GM15510 (cell line): ENCODE data around the gene GRP.

Experiments used
- POLR2A ChIP-seq: IDR thresholded peaks from 3 replicates; pipeline ENCODE4 v1.6.1; 2011; ENCODE audit warnings: borderline replicate concordance; ENCODE audit not compliant: insufficient read length; ENCODE audit errors: extremely low read depth

Gene GRP

GRCh38 chr18:59270689-59271257 lies 50.8 kb downstream of the GRP start:
- no peak for TF ChIP-seq POLR2A

DNA sequence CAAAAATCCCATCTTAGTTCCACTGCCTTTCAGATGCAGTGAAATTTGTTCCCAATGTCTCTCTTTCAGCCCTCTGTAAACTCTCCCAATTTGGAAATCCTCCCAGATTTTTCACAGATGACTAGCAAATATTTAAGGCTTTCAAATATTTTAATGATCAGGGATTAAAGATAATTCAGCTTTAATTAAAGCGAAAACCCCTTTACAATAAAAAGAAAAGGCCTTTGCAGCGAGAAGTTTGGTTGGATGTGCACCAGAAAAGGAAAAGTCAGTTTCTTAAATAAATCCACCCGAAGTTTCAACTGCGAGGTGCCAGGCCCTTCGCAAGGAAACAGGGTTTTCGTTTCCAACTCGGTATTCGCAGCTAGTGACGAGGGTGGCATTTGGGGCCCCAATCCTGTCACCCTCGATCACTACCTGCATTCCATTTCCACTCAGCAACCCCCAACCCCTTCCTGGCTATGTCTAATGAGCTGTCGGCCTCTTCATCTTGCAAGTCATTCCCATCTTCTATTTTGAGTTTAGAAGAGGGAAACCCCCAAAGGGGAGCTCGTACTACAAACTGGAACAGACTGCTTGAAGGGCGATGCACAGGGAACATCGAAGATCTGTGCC lies 51.8 kb downstream of the GRP start:
- TF ChIP-seq POLR2A: no peak

DNA sequence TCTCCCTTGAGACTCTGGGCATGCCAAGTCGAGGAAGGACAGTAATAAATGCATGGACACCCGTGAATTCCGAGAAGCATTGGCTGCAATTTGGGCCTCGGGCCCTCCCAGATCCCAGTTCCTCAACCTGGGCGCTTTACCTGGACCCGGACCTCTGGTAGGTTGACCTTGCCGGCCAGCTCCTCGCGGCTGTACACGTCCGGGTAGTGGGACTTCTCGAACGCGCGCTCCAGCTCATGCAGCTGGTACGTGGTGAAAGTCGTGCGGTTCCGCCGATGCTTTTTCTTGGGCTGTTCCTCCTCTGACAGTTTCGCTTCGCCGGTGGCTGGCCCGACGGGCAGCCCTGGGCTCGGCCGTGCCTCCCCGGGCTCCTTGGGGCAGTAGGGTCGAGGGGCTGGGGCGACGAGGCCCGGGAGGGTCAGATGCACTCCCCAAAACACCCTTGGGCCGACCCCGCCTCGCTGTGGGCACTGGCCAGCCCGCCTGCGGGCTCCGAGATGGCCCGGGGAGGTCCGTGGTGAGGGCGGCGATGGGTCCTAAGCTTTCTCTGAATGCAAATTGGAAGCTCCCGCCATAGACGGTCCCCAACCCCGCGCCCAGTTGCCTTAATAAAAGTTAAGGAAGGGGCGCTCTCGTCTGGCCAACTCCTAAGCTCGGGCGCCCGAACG lies 52.4 kb downstream of the GRP start:
- no peak for TF ChIP-seq POLR2A

- TF ChIP-seq POLR2A: no peak
These were observed 53.2 kb downstream of the GRP start, which contains the start of gene RAX for GRCh38 chr18:59272891-59273758. Gene RAX, minus strand, starts transcription at chr18:59273454. Its CDS starts 248 bp downstream, at chr18:59273206.

DNA sequence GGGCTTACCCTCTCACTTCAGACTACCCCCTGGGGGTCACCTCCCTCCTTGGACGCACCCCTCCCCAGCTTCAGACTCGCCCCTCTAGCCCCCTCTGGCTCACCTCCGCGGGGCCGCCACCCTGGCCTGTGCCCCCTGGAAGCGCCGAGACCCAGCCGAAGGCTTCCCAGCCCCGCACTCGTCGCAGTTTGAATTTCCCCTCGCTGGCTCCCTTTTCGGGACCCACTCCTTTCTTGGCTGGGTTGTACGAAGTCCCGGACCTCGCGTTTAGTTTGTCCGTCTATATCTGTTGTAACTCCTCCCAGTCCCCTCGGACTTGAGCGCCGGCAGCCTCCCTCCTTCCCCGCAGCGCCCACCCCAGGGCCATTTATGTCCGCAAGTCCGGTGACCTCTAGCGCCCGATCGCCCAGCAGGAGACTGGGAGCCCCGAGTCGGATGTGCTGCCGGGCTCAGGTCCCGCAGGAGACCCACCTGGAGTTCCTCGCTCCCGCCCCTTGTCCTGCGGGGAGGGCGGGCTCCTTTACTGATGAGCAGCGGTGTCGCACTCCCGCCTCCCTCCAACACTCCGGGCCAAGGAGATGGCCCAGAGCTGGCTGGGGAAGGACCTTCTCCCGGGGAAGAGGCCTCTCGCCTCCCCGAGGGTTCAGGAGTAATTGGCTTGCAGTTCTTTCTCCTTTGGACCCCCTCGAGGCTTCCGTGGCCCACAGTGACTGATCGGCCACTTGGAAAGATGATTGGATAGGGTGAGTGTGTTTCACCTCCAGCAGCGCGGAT lies 54.0 kb downstream of the GRP start:
- TF ChIP-seq POLR2A: no peak

DNA sequence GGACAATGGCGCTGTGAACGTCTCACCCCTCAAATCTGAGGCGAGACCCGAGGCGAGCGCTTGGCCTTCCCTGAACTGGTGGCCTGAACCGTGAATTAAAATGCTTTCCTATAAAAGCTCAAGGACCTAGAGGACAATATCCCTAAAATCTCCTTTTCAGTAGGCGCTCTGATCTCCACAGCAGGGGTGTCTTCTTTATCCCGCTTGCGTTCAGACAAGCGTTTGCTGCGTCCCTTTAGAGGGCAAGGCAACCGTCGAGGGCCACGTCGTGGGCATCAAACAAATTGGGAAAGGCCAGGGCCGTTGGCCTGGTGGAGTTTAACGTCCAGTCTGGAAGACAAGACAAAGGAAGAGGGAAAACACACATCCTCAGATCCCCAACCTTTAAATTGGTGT lies 54.6 kb downstream of the GRP start:
- no peak for TF ChIP-seq POLR2A

GRCh38 chr18:59275406-59275949 lies 55.5 kb downstream of the GRP start:
- no peak for TF ChIP-seq POLR2A

DNA sequence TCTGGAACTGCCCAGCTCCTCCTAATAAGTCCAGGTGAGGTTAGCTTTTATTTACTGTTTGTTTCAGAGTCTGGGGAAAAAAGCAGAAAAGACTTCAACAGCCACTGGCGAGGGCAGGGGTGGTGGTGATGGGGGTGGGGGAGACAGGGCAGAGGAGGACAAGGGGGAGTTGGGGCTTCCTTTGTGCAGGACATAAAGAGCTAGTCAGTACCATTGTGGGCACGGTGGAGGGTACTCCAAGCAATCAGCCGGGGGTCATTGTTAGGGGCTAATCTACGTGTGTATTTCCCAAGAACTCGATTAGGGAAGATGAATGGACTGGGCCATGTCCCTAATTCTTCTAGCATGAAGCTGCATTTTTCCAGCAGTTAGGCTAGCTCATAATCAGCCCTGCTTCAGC lies 56.1 kb downstream of the GRP start:
- no peak for TF ChIP-seq POLR2A

DNA sequence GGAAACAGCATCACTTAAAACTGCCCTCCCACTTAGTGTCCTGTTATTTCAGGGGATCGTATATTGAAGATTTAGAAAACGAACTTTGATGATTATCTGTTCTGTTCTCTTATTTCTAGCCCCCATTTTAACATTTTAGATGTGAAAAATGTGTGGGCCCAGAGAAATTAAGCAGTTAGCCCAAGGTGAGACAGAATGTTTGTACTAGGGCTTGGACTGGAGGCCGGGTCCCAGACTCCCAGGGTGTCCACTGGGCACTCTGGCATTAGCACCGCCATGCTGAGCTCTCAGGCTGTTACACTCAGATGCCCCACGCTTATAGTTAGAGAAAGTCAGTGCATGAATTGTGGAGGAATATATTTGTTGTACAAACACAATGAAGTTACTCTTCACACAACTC lies 58.8 kb downstream of the GRP start:
- no peak for TF ChIP-seq POLR2A

DNA sequence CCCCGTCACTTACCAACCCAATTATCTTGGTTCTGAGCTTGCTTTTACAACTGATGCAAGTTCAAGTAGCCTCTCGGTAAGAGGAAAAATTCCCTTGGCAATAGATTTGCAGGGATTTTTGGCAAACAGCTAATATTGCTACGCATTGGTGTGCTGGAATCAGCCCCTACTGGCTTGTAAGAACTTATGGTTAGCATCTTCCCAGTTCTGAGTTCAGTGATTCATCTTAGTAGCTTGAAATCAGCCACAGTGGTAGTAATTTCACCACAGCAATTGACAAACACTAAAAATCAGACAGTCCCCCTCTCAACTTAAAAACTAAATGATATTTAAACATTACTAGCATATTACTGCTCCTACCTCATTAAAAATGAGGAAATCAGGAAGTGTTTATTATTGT lies 59.2 kb downstream of the GRP start:
- TF ChIP-seq POLR2A: no peak

DNA sequence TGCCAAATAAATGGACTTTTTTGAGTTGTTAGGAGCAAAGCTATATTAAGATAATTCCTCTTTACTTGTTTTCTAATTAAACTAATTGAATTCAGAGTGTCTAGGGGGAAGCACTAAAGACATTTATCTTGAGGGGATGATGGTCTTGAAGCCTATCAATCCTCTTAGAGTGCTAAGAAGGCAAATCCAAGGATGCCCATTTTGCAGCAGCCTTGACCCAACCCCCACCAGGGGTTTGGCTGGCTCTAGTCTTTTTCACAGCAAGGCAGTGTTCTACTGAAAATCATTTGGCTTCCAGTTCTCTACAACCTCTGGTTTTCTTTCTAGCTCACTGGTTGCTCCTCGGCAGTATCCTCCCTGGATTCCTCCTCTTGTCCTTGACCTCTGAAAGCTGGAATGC lies 59.8 kb downstream of the GRP start:
- TF ChIP-seq POLR2A: no peak
